Measurements from ENCODE around the gene LCT. TPM values are rescaled to one million over a fixed set of nuclear protein-coding genes. Genes with fewer than 3 reads are reported as not detected.

The LCT gene
- total and polyA plus RNA-seq, 2 experiments from 2014 or later, result not detected

GRCh38 chr2:135840601-135841000, 3.6 kb upstream of the LCT start:
- Histone ChIP-seq H3K9me2 (ENCODE audit: insufficient read depth) (no peaks in the 10 kb centered on the region), H3K27ac (ENCODE audit: low read depth) (no peak overlapping the region), H3K27me3 (ENCODE audit: insufficient read depth) (no peaks in the 10 kb centered on the region), H3K4me2 (no peak overlapping the region), H3K4me1 (ENCODE audit: insufficient read depth) (no peaks in the 10 kb centered on the region), H3K36me3 (ENCODE audit: insufficient read depth) (peaks cover 39% of the 10 kb centered on the region), H3F3A (replicated peaks; ENCODE audit: low read depth) (peaks cover 9% of the 10 kb centered on the region), H3K79me2 (replicated peaks; ENCODE audit: insufficient read depth) (no peaks in the 10 kb centered on the region), H3K4me3 (no peak overlapping the region), H4K20me1 (replicated peaks; ENCODE audit: insufficient read depth) (0 out of 2 replicates have a peak, but pooled peaks cover 7% of the 10 kb centered on the region), H2AFZ (no peak overlapping the region)
- Mint-ChIP-seq H3K27ac (no peak overlapping the region), H3K4me1 (peaks cover 2% of the 10 kb centered on the region; the same call in 1 of the 3 replicates), H3K4me3 (no peak overlapping the region), H3K9me3 (no peaks in the 10 kb centered on the region), H3K27me3 (ENCODE audit: insufficient read depth, low read depth, poor library complexity) (peaks cover 2% of the 10 kb centered on the region), H3K36me3 (ENCODE audit: low read depth) (peaks cover 45% of the 10 kb centered on the region)
- no peak for DNase-seq (ENCODE audit: low spot score)
- no peak for ATAC-seq
- no peak for TF ChIP-seq POLR2AphosphoS5 (IDR thresholded peaks at IDR 0.05; ENCODE audit: low read depth)
- TF ChIP-seq ETS1 (IDR thresholded peaks at IDR 0.05), result no peak
- TF ChIP-seq REST (IDR thresholded peaks at IDR 0.05; ENCODE audit: unreplicated experiment), result no peak
- no peak for TF ChIP-seq NANOG (IDR thresholded peaks at IDR 0.05; ENCODE audit: borderline replicate concordance)
- TF ChIP-seq EZH2 (IDR thresholded peaks at IDR 0.05; ENCODE audit: low read depth, unreplicated experiment), result no peak
- TF ChIP-seq CREB1 (CRISPR knock-in tag; IDR thresholded peaks at IDR 0.05; ENCODE audit: low read depth), result no peak
- no peak for TF ChIP-seq ZNF114 (CRISPR knock-in tag; IDR thresholded peaks at IDR 0.05)
- TF ChIP-seq JUNB (IDR thresholded peaks at IDR 0.05; ENCODE audit: unreplicated experiment), result no peak
- TF ChIP-seq STAT1 (IDR thresholded peaks at IDR 0.05; ENCODE audit: unreplicated experiment), result no peak
- TF ChIP-seq ZNF462 (CRISPR knock-in tag; IDR thresholded peaks at IDR 0.05), result no peak
- no peak for TF ChIP-seq EZH2phosphoT487 (IDR thresholded peaks at IDR 0.05; ENCODE audit: unreplicated experiment)
- TF ChIP-seq ZNF331 (CRISPR knock-in tag; IDR thresholded peaks at IDR 0.05; ENCODE audit: low read depth), result no peak
- TF ChIP-seq CTCF (conservative IDR thresholded peaks at IDR 0.05; ENCODE audit: low read depth in 2 of 2), result no peak

Data from GM23338 (cell line).